ENCODE data around the gene NPM3.

NPM3 gene

DNA sequence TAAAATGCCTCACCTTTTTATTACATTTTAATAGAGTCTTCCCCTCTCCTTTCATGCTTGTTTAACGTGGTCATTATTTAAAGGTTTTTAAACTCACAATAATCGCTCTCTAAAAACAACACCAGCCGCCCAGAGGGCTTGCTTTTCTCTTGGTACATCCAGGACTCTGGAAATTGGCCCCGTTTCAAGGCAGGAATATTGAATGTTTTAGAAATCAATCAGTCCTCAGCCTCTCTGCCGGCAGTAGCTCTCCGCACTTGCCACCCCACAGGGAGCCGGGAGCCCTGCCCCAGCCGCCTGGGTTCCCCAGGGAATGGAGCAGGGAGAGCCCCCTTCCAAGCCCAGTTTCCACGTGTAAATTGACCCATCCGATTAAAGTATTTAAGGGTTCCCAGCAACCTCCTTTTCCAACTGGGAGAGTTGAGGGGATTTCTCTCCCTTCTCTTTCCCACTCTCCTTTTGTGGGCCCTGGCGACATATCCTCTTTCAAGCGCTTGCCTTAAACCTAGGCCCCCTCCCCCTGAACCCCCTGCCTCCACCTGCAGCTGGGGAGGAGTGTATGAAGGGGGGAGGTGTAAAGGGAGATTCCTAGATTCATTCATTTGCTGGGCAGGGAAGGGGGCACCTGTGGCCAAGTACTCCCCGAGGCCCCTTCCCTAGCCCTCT lies 9.2 kb downstream of the NPM3 start:
- peaks cover 66 to 83% of the 10 kb centered on the region in 2 donors for H3K27me3 ChIP-seq (ENCODE audit: control insufficient read depth in 1 of 2, insufficient read depth in 2 of 2, low read length in 2 of 2)
- peaks cover 20% of the 10 kb centered on the region for H3K4me1 ChIP-seq (ENCODE audit: control insufficient read depth, insufficient read depth, low read length)
- H3K9me3 ChIP-seq (ENCODE audit: control insufficient read depth in 2 of 2, low read length in 2 of 2), result no peaks in the 10 kb centered on the region
- no peaks in the 10 kb centered on the region for H3K36me3 ChIP-seq (ENCODE audit: control insufficient read depth in 2 of 2, insufficient read depth in 2 of 2, low read length in 2 of 2)
- H3K4me3 ChIP-seq (ENCODE audit: low read length in 2 of 2), result no peak overlapping the region
- H3K27ac ChIP-seq (ENCODE audit: low read length), result no peak overlapping the region
- no peak overlapping the region for H3K9ac ChIP-seq (ENCODE audit: low read length in 2 of 2)

DNA sequence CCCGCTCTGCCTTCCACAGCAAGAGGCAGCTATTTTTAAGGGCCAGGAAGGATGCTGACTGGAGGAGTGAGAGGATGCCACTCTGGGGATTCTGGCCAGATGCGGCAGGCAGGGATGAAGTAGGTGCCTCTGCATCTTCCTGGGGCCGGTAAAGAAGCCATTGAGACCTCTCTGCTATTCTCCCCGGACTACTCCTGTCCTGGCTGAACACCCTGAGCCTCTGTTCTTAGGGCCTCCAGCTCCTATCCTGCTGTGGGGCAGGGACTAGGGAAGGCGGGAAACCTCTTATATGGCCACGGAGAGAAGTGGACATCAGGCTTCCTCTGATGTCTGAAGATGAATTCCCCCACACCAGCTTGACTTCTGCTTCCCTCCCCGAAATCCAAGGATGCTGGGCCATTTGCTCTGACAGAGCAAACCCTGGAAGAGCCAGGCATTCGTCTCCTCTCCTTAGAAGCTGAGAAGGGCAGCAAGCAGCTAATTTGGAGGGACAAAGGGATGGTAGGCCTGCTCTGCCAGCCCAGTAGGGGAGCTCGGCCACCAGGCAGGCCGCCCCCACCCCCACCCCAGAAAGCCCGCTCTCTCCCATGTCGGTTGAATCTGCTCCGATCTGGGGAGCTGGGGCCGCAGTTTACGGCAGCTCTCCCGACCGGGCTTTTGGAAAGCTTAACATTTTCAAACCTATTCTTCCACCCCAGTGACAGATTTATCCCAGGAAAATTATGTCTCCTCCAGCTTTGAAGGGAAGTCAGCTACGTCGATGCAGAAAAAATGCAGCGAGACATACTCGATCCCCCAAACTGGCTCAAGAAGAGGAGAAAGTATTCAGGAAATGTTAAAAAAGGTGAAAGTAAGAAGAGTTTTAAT lies 10.1 kb downstream of the NPM3 start:
- no peak overlapping the region for H3K9ac ChIP-seq (ENCODE audit: low read length in 2 of 2)
- H3K27ac ChIP-seq (ENCODE audit: low read length), result no peak overlapping the region
- H3K4me3 ChIP-seq (ENCODE audit: low read length in 2 of 2), result no peak overlapping the region
- no peaks in the 10 kb centered on the region for H3K36me3 ChIP-seq (ENCODE audit: control insufficient read depth in 2 of 2, insufficient read depth in 2 of 2, low read length in 2 of 2)
- H3K4me1 ChIP-seq (ENCODE audit: control insufficient read depth, insufficient read depth, low read length), result peaks cover 16% of the 10 kb centered on the region
- H3K9me3 ChIP-seq (ENCODE audit: control insufficient read depth in 2 of 2, low read length in 2 of 2), result no peaks in the 10 kb centered on the region
- peaks cover 61 to 81% of the 10 kb centered on the region in 2 donors for H3K27me3 ChIP-seq (ENCODE audit: control insufficient read depth in 1 of 2, insufficient read depth in 2 of 2, low read length in 2 of 2)

DNA sequence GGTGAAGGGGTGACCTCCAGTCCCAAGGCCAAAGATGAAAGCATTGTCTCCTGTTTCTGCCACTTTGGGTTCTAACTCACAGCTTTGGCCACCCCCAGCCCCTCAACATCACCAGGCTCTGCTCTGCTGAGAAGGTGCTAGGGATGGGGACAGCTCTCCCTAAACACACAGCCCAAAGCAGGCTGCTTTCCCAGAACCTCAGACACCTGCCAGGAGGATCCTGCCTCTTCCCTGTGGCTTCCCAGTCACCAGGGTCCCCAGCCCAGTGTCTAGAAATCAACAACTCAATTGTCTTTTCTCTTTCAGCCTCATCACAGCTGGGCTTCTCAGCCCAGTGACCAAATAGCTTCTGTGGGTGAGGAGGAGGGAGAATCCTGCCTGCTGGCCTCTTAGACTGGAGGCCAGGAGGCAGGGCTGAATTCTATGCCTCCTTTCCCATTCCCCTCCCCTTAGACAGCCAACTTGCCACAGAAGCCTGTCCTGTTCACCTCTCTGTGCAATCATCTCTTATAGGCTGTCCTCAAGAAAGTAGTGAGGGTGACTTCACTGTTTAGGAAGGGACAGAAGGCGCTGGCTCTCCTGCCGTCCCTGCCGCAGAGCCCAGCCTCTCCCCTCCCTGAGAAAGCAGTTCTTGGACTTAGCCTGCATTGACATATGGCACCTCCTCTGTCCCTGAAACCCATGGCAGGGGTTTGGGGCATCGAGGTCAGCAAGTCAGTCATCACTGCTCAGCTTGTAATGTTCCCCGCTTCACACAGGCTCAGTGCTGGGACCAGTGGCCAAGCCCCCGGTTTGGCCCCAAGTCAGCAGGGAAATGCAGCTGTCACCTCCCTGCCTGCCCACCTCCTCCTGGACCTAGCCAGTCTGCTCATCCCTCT lies 11.0 kb downstream of the NPM3 start:
- Histone ChIP-seq H3K9me3 (ENCODE audit: control insufficient read depth in 2 of 2, low read length in 2 of 2) (no peaks in the 10 kb centered on the region), H3K27me3 (ENCODE audit: control insufficient read depth in 1 of 2, insufficient read depth in 2 of 2, low read length in 2 of 2) (peaks cover 52 to 75% of the 10 kb centered on the region in 2 donors)

DNA sequence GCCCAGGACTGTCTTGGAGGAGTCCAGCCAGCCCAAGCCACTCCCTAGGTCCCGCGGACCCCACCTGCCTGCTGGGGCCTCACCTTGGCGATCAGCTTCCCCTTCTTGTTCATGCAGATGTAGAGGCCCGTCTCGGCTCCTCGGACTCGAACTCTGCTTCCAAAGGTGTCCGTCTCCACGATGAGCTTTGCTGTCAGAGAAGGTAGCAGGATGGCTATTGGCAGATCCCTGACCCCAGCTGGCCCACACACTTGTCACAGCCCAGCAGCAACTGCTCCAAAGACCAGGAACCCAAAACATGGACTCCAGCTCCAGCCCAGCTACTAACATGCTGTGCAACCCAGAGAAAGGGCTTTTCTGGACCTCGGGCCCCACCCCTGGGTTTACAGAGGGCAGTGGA lies 11.9 kb downstream of the NPM3 start:
- peaks cover 50 to 66% of the 10 kb centered on the region in 2 donors for H3K27me3 ChIP-seq (ENCODE audit: control insufficient read depth in 1 of 2, insufficient read depth in 2 of 2, low read length in 2 of 2)
- peaks cover 13% of the 10 kb centered on the region for H3K4me1 ChIP-seq (ENCODE audit: control insufficient read depth, insufficient read depth, low read length)
- no peak overlapping the region for H3K27ac ChIP-seq (ENCODE audit: low read length)
- no peaks in the 10 kb centered on the region for H3K9me3 ChIP-seq (ENCODE audit: control insufficient read depth in 2 of 2, low read length in 2 of 2)
- no peak overlapping the region for H3K4me3 ChIP-seq (ENCODE audit: low read length in 2 of 2)
- no peak overlapping the region for H3K9ac ChIP-seq (ENCODE audit: low read length in 2 of 2)
- H3K36me3 ChIP-seq (ENCODE audit: control insufficient read depth in 2 of 2, insufficient read depth in 2 of 2, low read length in 2 of 2), result no peaks in the 10 kb centered on the region

More for the DNA sequence above, 11.0 kb downstream of the NPM3 start:
- Histone ChIP-seq H3K9ac (ENCODE audit: low read length in 2 of 2) (no peak overlapping the region), H3K4me3 (ENCODE audit: low read length in 2 of 2) (no peak overlapping the region), H3K4me1 (ENCODE audit: control insufficient read depth, insufficient read depth, low read length) (peaks cover 16% of the 10 kb centered on the region), H3K36me3 (ENCODE audit: control insufficient read depth in 2 of 2, insufficient read depth in 2 of 2, low read length in 2 of 2) (no peaks in the 10 kb centered on the region), H3K27ac (ENCODE audit: low read length) (no peak overlapping the region)

DNA sequence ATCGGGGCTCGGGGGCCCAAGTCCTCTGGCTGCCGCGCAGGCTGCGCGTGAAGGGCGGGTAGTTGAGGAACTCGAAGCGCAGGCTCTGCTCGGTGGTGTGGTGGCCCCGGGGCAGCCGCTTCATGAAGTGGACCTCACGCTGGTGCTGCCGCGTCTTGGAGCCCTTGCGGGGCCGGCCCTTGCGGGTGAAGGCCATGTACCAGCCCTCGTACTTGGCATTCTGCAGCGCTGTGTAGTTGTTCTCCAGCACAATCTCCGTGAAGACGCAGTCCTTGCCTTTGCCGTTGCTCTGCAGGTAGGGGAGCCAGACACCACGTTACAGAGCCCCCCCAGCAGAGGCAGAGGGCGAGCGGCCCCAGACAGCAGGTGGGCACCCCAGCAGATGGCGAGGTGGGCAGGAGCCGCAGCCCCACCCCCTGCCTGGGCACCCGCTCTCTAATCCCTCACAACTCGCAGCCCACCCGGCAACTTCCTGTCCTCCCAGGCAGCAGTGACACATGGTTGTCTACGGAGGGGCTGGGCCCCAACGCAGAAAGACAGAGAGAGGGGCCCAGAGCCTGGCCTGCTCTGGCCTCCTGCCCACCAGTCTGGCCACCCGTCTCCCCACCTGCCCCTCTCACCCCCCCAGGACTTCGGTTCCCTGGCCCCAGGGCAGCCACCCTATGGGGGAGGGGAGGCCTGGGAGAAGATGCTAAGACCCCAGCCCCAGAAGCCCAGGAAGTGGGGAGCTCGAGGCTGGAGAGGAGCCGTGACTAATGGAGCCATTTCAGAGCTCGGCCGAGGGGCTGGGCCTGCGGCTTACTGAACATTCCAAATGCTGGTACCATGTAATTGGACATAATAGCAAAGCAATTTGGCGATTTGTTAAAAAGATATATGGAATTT lies 12.7 kb downstream of the NPM3 start:
- no peak overlapping the region for H3K4me3 ChIP-seq (ENCODE audit: low read length in 2 of 2)
- peaks cover 51 to 65% of the 10 kb centered on the region in 2 donors for H3K27me3 ChIP-seq (ENCODE audit: control insufficient read depth in 1 of 2, insufficient read depth in 2 of 2, low read length in 2 of 2)

DNA sequence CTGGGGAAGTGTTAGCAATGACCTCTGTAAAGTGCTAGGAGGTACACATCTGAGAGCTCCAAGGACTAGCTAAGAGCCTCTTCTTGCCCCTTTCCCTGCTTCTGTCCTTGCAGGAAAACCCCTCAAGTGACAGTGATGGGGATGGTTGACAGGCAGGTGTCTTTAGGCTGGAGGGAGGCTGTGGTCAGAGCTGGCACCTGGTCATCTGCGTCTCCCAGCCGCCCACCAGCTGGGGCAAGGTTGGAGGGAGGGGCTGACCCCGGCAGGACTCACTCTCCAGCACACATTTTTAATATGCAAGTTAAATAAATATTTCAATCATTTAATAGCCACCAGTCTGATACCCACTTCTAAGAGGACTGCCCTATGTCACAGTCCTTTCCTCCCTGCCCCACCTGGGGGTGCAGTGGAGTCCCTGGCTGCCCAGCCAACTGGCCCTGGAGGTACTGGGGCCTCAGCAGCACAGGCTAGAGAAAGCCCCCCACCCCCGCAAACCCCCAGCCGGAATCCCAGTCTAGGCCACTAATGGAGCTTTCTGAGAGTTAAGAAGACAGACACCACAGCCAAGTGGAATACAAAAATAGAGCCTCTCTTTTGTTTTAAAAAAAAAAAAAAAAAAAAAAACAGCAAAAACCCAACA lies 13.6 kb downstream of the NPM3 start:
- H3K27me3 ChIP-seq (ENCODE audit: control insufficient read depth in 1 of 2, insufficient read depth in 2 of 2, low read length in 2 of 2), result peaks cover 47 to 56% of the 10 kb centered on the region in 2 donors
- H3K9ac ChIP-seq (ENCODE audit: low read length in 2 of 2), result no peak overlapping the region
- H3K27ac ChIP-seq (ENCODE audit: low read length), result no peak overlapping the region
- H3K4me3 ChIP-seq (ENCODE audit: low read length in 2 of 2), result no peak overlapping the region
- H3K4me1 ChIP-seq (ENCODE audit: control insufficient read depth, insufficient read depth, low read length), result peaks cover 4% of the 10 kb centered on the region
- H3K9me3 ChIP-seq (ENCODE audit: control insufficient read depth in 2 of 2, low read length in 2 of 2), result no peaks in the 10 kb centered on the region
- H3K36me3 ChIP-seq (ENCODE audit: control insufficient read depth in 2 of 2, insufficient read depth in 2 of 2, low read length in 2 of 2), result no peaks in the 10 kb centered on the region

More for the DNA sequence above, 12.7 kb downstream of the NPM3 start:
- Histone ChIP-seq H3K27ac (ENCODE audit: low read length) (no peak overlapping the region), H3K9me3 (ENCODE audit: control insufficient read depth in 2 of 2, low read length in 2 of 2) (no peaks in the 10 kb centered on the region), H3K4me1 (ENCODE audit: control insufficient read depth, insufficient read depth, low read length) (peaks cover 11% of the 10 kb centered on the region), H3K9ac (ENCODE audit: low read length in 2 of 2) (no peak overlapping the region), H3K36me3 (ENCODE audit: control insufficient read depth in 2 of 2, insufficient read depth in 2 of 2, low read length in 2 of 2) (no peaks in the 10 kb centered on the region)

DNA sequence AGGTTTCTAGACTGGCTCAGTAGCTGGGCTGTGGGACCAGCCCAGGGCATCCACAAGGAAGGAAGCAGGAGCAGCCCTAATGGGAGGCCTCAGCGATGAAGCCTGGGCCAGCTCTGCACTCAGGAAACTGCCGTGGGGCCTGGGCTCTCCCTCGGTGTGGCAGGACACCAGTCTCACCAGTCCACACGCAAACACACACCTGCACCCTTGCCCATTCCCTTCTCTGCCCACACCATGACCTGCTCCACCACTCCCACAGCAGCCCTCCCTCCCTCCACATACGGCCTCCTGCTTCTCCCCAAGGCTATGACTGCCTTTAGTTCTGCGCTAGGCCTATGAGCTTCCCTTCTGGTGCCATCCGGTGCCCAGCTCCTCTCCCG lies 14.5 kb downstream of the NPM3 start:
- H3K4me1 ChIP-seq (ENCODE audit: control insufficient read depth, insufficient read depth, low read length), result peaks cover 2% of the 10 kb centered on the region
- no peak overlapping the region for H3K9ac ChIP-seq (ENCODE audit: low read length in 2 of 2)
- H3K36me3 ChIP-seq (ENCODE audit: control insufficient read depth in 2 of 2, insufficient read depth in 2 of 2, low read length in 2 of 2), result no peaks in the 10 kb centered on the region
- no peak overlapping the region for H3K4me3 ChIP-seq (ENCODE audit: low read length in 2 of 2)
- no peaks in the 10 kb centered on the region for H3K9me3 ChIP-seq (ENCODE audit: control insufficient read depth in 2 of 2, low read length in 2 of 2)
- H3K27me3 ChIP-seq (ENCODE audit: control insufficient read depth in 1 of 2, insufficient read depth in 2 of 2, low read length in 2 of 2), result peaks cover 40 to 47% of the 10 kb centered on the region in 2 donors
- no peak overlapping the region for H3K27ac ChIP-seq (ENCODE audit: low read length)

DNA sequence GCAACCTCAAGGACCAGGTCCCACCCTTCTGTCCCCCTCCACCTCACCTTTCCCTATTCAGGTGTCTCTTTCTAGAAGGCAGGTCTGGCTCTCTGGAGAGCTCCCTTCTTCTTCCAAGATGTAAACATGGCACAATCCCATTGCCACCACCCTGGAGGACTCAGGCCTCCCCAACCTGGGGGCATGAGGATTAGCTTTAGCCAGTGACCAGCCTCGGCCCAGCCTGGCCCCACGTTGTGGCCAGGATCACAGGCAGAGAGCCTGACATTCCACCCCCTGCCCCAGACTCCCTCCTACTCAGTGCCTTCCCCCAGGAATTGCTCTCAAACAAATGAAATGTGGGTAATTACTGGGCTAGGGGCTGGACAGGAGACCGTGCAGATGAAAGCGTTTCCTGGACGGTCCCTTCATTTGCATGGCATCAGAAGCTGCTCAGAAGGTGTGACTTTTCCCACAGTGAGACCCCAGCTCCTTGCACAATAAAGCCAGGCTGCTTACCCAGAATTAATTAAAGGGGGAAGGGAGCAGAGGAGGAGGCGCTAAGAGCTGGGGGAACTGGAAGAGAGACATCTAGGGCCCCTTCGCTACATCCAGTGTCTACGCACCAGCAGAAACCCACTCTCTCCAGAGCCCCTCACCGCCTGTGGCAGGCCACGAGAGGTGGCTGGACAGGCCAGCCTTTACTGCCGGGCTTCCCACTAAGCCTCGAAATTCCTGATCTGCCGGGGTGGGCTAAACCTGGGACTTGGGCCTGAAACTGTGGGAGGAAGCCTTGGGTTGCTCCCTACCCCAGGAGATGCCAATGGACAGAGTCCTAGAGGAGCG lies 15.1 kb downstream of the NPM3 start:
- Histone ChIP-seq H3K4me3 (ENCODE audit: low read length in 2 of 2) (no peak overlapping the region), H3K9me3 (ENCODE audit: control insufficient read depth in 2 of 2, low read length in 2 of 2) (no peaks in the 10 kb centered on the region), H3K27me3 (ENCODE audit: control insufficient read depth in 1 of 2, insufficient read depth in 2 of 2, low read length in 2 of 2) (peaks cover 35 to 41% of the 10 kb centered on the region in 2 donors), H3K4me1 (ENCODE audit: control insufficient read depth, insufficient read depth, low read length) (peaks cover 2% of the 10 kb centered on the region), H3K9ac (ENCODE audit: low read length in 2 of 2) (no peak overlapping the region), H3K36me3 (ENCODE audit: control insufficient read depth in 2 of 2, insufficient read depth in 2 of 2, low read length in 2 of 2) (no peaks in the 10 kb centered on the region), H3K27ac (ENCODE audit: low read length) (no peak overlapping the region)

DNA sequence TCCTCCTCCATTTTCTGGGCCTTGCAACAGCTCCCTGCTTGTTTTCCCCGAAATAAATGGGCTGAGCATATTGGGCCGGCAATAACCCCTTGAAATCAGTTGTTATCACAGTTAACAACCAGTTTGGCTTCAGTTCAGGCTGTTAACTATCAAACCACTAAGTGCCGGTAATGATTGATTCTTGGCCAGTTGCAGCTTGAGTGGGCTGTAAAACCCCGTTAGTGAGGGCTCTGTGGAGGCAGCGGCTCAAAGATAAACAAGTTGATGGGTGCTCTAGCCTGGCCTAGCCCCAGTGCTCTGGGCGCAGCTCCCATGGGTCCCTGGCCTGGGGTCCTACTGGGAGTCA lies 15.7 kb downstream of the NPM3 start:
- Histone ChIP-seq H3K9ac (ENCODE audit: low read length in 2 of 2) (no peak overlapping the region), H3K9me3 (ENCODE audit: control insufficient read depth in 2 of 2, low read length in 2 of 2) (no peaks in the 10 kb centered on the region), H3K27ac (ENCODE audit: low read length) (no peak overlapping the region)

More for the DNA sequence above, 15.7 kb downstream of the NPM3 start:
- H3K27me3 ChIP-seq (ENCODE audit: control insufficient read depth in 1 of 2, insufficient read depth in 2 of 2, low read length in 2 of 2), result peaks cover 32 to 35% of the 10 kb centered on the region in 2 donors
- H3K36me3 ChIP-seq (ENCODE audit: control insufficient read depth in 2 of 2, insufficient read depth in 2 of 2, low read length in 2 of 2), result no peaks in the 10 kb centered on the region
- H3K4me3 ChIP-seq (ENCODE audit: low read length in 2 of 2), result no peak overlapping the region
- no peaks in the 10 kb centered on the region for H3K4me1 ChIP-seq (ENCODE audit: control insufficient read depth, insufficient read depth, low read length)

Measured in stomach smooth muscle (tissue), 2 donors.